Upper lobe of left lung (tissue), 6 donors: Measurements from ENCODE around the gene TTI1. TPM values are rescaled to one million over a fixed set of nuclear protein-coding genes. Genes with fewer than 3 reads are reported as not detected.
A peak's percentile ranks its signal among the peaks of the same experiment; 100 is the strongest.

Source experiments
- ATAC-seq, 2 donors: fragments of 200-7000 bp; cut with Tn5 transposase; one replicate each; pipeline ENCODE4 v1.9.1; 2022; ENCODE audit warnings: mild to moderate bottlenecking in 2 of 2, moderate library complexity in 2 of 2; ENCODE audit not compliant: low FRiP score in 2 of 2
- DNase-seq, 2 donors: peaks; one replicate each; pipeline ENCODE4 v3.0.0-alpha.2; 2019 to 2020
- H3K27ac ChIP-seq, 4 donors: fragments of 200-600 bp; sonication (generic); one replicate each; pipeline ENCODE4 v1.5.1; 2016 to 2019
- H3K27me3 ChIP-seq, 4 donors: fragments of 200-600 bp; sonication (generic); one replicate each; pipeline ENCODE4 v1.5.1; 2017 to 2019
- H3K36me3 ChIP-seq, 4 donors: fragments of 200-600 bp; sonication (generic); one replicate each; pipeline ENCODE4 v1.5.1; 2016 to 2019
- H3K4me1 ChIP-seq, 4 donors: fragments of 200-600 bp; sonication (generic); one replicate each; pipeline ENCODE4 v1.5.1; 2018 to 2019
- H3K4me3 ChIP-seq, 4 donors: fragments of 200-600 bp; sonication (generic); one replicate each; pipeline ENCODE4 v1.5.1; 2017 to 2019; ENCODE audit warnings: mild to moderate bottlenecking in 2 of 4, moderate library complexity in 1 of 4
- H3K9me3 ChIP-seq, 4 donors: fragments of 200-600 bp; sonication (generic); one replicate each; pipeline ENCODE4 v1.5.1; 2018 to 2019
- EP300 ChIP-seq, 4 donors: sonication (generic); formaldehyde crosslinking; IDR thresholded peaks; one replicate each; pipeline ENCODE4 v1.5.1; 2017; ENCODE audit warnings: antibody characterized with exemption in 4 of 4, control low read depth in 2 of 4
- POLR2A ChIP-seq, 4 donors: fragments of 450-650 bp; IDR thresholded peaks; one replicate each; pipeline ENCODE4 v1.5.1; 2016 to 2017; ENCODE audit warnings: antibody characterized with exemption in 4 of 4, mild to moderate bottlenecking in 2 of 4
- POLR2AphosphoS5 ChIP-seq, 2 donors: sonication (generic); formaldehyde crosslinking; IDR thresholded peaks; one replicate each; pipeline ENCODE4 v1.5.1; 2017; ENCODE audit warnings: antibody characterized with exemption in 2 of 2
- WGBS, 2 donors: methylation state at CpG; one replicate each; pipeline ENCODE4 v1.1.5; 2017 to 2018; 5-methylcytosine and 5-hydroxymethylcytosine counted together
- total RNA-seq, 6 donors: library from RNA; depleted of rRNA in 4 of 6; stranded (reverse); fragments of >200 nt in 4 of 6; gene quantifications; one replicate each; pipeline versions ENCODE4 v1.1.0 to v1.2.1, GENCODE V29; 2016 to 2021
- TF ChIP-seq, protein P1 (sequence below), 6 experiments: fragments of 450-650 bp in 4 of 6; fragments of 200-600 bp in 2 of 6; sonication (generic) in 2 of 6; IDR thresholded peaks; one replicate each; pipeline ENCODE4 v1.5.1; 2016 to 2019; ENCODE audit warnings: antibody characterized with exemption in 6 of 6
- donor health status: DM: no; HTN: no; CAD: no; lungs with moderate emphysema.
- donor health status: DM: no; HTN: yes; CAD: no; lungs with severe emphysema.

Gene TTI1
- total RNA-seq, 6 donors from 2014 or later, result 11.2 to 30.4 (median 15.1) TPM

DNA sequence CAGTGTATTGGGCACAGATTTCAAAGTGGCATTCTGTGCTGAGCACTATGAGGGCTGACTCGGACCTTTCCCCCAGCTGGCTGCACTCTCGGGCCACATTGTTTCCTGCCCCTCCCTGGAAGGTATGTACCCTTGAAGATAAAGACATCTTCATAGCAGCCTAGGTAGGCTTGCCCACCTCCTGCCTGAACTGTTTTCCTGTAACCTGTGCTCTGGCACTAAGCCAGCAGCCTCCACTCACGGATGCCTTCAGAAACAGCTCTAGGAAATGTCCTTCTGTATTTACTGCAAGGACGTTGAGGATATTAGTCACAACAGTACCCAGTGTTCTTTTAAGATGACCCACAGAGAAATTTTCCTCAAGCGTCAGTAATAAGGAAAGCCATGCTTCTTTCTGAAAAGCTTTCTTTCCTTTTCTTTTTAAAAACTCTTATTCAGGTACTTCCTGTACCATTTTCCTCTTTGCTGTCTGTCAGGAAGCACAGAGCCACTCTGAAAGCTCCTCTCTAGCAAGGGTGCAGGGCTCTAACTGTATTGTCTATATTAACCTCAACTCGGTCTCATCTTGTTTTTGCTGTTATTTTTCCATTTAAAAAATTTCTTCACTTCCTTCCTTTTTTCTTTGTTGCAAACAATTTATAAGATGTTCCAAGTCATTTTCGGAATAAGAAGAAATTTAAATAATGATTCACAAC is 43.5 kb downstream of the TTI1 start:
- peaks cover 68 to 91% (median 73%) of the 10 kb centered on the region in 4 donors for H3K4me1 ChIP-seq
- H3K4me3 ChIP-seq, result no peak overlapping the region
- H3K27me3 ChIP-seq, result no peaks in the 10 kb centered on the region
- H3K9me3 ChIP-seq, result no peaks in the 10 kb centered on the region
- DNase-seq, result peak in 1 of 2 donors; percentile 83
- TF ChIP-seq POLR2A (IDR thresholded peaks at IDR 0.05) (no peak), EP300 (IDR thresholded peaks at IDR 0.05) (peak; percentile 54 to 74 (median 68)), POLR2AphosphoS5 (IDR thresholded peaks at IDR 0.05) (peak; percentile 44 to 81)
- TF ChIP-seq, protein P1, sequence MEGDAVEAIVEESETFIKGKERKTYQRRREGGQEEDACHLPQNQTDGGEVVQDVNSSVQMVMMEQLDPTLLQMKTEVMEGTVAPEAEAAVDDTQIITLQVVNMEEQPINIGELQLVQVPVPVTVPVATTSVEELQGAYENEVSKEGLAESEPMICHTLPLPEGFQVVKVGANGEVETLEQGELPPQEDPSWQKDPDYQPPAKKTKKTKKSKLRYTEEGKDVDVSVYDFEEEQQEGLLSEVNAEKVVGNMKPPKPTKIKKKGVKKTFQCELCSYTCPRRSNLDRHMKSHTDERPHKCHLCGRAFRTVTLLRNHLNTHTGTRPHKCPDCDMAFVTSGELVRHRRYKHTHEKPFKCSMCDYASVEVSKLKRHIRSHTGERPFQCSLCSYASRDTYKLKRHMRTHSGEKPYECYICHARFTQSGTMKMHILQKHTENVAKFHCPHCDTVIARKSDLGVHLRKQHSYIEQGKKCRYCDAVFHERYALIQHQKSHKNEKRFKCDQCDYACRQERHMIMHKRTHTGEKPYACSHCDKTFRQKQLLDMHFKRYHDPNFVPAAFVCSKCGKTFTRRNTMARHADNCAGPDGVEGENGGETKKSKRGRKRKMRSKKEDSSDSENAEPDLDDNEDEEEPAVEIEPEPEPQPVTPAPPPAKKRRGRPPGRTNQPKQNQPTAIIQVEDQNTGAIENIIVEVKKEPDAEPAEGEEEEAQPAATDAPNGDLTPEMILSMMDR (IDR thresholded peaks at IDR 0.05), result no peak
- 43 to 57% methylated on average over 6 to 7 of the region's 7 CpGs for WGBS, 2 donors
- H3K27ac ChIP-seq, result peak overlapping the region; percentile 71 to 82 (median 77)
- peaks cover 0 to 15% (median 2%) of the 10 kb centered on the region in 4 donors for H3K36me3 ChIP-seq
- peak in 1 of 2 donors; percentile 49 for ATAC-seq

DNA sequence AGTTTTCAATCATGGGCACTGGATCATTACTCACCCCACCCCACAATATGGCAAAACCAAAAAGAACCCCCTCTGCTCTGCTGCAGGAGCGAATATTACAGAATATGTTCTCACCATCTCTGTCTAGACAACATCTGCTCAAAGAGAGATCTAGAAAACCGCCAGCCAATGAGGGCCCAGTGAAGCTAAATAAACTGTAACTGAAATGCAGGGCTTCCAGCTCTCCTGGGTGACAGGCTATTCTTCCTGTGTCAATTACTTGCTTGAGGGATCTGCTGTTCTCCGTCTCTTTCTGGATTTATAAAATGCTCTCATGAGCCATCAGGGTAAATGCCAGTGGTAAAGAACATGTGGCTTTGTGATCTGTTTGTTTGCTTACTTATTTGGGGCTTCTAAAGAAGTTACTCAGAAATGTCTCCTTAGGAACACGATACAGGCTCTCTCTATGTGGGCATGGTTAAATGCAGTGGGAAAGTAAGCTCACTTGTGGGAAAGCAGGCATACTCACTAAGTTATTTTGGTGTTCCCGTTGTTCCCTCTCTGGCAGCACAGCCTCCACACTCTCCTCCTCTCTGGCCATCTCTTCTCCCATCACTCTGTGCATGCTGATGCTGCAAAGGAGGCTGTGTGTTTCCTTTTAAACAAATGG is 44.8 kb downstream of the TTI1 start:
- H3K27ac ChIP-seq, result peak overlapping the region; percentile 58 to 82 (median 74)
- no peaks in the 10 kb centered on the region for H3K27me3 ChIP-seq

DNA sequence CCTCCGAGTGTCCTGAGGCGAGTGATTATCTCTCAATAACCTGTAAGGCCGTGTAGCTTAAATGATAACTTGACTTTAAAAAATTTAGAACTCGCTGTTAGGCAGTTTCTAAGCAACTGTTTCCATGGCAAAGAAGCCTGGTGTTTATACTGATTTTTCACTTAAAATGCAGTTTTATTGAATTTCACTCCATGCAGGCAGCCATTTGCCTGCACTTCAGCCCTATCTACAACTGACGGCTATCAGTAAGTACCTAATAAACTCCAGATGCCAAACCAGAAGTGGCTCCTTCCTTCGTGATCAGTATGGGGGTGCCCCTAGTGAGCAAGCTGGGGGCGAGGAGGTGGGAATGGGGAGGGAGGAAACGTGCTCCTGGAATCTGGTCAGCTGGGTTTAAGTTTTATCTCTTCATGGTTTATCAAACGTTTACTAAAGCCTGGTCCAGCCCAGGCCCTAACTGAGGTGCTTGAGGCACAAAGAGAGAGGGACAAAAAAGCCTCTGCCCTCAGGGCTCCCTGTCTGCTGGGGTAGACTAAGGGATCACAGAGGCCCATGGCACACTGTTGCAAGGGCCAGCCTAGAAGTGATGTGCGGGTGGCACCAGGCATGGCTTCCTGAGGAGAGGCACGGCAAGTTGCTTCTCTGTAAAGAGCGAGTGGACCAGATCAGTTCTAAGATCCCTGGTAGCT is 45.5 kb downstream of the TTI1 start:
- Histone ChIP-seq H3K27me3 (no peaks in the 10 kb centered on the region), H3K9me3 (no peaks in the 10 kb centered on the region), H3K4me3 (no peak overlapping the region), H3K27ac (peak overlapping the region; percentile 58 to 82 (median 74)), H3K4me1 (peaks cover 53 to 72% (median 61%) of the 10 kb centered on the region in 4 donors), H3K36me3 (peaks cover 0 to 17% (median 8%) of the 10 kb centered on the region in 4 donors)
- TF ChIP-seq, protein P1 (IDR thresholded peaks at IDR 0.05), result no peak
- TF ChIP-seq EP300 (IDR thresholded peaks at IDR 0.05), result no peak
- TF ChIP-seq POLR2A (IDR thresholded peaks at IDR 0.05), result no peak
- TF ChIP-seq POLR2AphosphoS5 (IDR thresholded peaks at IDR 0.05), result no peak
- WGBS, 2 donors, result 75 to 79% methylated on average over 12 of the region's 12 CpGs
- DNase-seq, result no peak
- no peak for ATAC-seq

More for the DNA sequence above, 44.8 kb downstream of the TTI1 start:
- peaks cover 57 to 79% (median 66%) of the 10 kb centered on the region in 4 donors for H3K4me1 ChIP-seq
- DNase-seq (no peak), ATAC-seq (no peak)
- H3K36me3 ChIP-seq, result peaks cover 0 to 10% (median 1%) of the 10 kb centered on the region in 4 donors
- H3K9me3 ChIP-seq, result no peaks in the 10 kb centered on the region
- WGBS, 2 donors, result 87 to 89% methylated on average over 5 of the region's 5 CpGs
- TF ChIP-seq EP300 (IDR thresholded peaks at IDR 0.05) (no peak), POLR2AphosphoS5 (IDR thresholded peaks at IDR 0.05) (no peak), POLR2A (IDR thresholded peaks at IDR 0.05) (no peak)
- TF ChIP-seq, protein P1 (IDR thresholded peaks at IDR 0.05), result no peak
- no peak overlapping the region for H3K4me3 ChIP-seq

DNA sequence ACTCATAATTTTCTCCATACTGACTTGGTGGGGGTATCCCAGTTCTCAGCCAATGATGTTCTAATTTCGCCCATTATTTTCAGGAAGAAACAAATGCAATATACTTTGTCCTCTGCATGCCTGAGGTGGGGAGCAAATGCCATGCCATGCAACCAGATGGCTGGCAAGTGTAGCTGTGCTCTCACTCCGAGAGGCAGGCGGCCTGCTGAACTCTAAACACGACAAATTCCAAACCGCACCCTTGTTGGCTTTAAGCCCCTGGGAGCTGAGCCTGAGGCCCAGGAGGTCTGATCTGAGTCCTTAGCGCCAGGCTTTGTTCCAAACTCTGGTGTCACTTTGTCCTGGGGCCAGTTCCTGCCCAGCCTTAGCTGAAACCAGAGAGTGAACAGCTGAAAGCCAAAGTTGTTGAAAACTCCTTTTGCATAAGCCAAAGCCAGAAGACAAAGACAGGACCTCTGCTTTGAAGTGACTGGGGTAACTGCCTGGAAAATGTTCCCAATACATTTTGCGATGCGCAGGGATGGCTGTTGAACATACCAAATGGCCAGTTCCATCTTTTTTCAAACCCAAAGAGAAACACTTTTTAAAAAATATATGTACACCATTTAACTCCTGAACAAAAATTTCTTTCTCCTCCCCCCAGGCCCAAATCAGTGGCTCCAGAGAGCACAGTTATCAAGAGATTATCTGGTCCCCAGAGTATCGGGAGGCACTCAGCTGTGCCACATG is 46.2 kb downstream of the TTI1 start:
- Histone ChIP-seq H3K27me3 (no peaks in the 10 kb centered on the region), H3K9me3 (no peaks in the 10 kb centered on the region), H3K27ac (peak overlapping the region; percentile 58 to 82 (median 74)), H3K36me3 (peaks cover 0 to 22% (median 11%) of the 10 kb centered on the region in 4 donors), H3K4me1 (peaks cover 46 to 65% (median 54%) of the 10 kb centered on the region in 4 donors), H3K4me3 (no peak overlapping the region)
- DNase-seq (peak in 1 of 2 donors; percentile 85), ATAC-seq (peak; percentile 41 to 78)
- WGBS, 2 donors, result 46 to 59% methylated on average over 9 of the region's 9 CpGs
- TF ChIP-seq POLR2A (IDR thresholded peaks at IDR 0.05) (peak in 1 of 4 donors; percentile 32), EP300 (IDR thresholded peaks at IDR 0.05) (peak in 1 of 4 donors; percentile 2), POLR2AphosphoS5 (IDR thresholded peaks at IDR 0.05) (peak in 1 of 2 donors; percentile 56)
- TF ChIP-seq, protein P1 (IDR thresholded peaks at IDR 0.05), result no peak
